C1 segment of cervical spinal cord (tissue), 14 donors: ENCODE measurements around the gene CEMIP.
"Not testable (repeated sequence)": the region's sequence is repeated elsewhere in the genome, so short reads cannot be mapped to it uniquely, and the experiment has no call there.

Experiments used
- DNase-seq, 14 donors: peaks; one replicate each; lab custom pipeline; 2025; lab: John Stamatoyannopoulos, UW

CEMIP gene

GRCh38 chr15:80755885-80756284 lies 23.3 kb upstream of the CEMIP start:
- no peak for DNase-seq

GRCh38 chr15:80758130-80758745 lies 20.9 kb upstream of the CEMIP start:
- no peak for DNase-seq

GRCh38 chr15:80760960-80761359 lies 18.2 kb upstream of the CEMIP start:
- DNase-seq = no peak

GRCh38 chr15:80761754-80762153 lies 17.4 kb upstream of the CEMIP start:
- DNase-seq = no peak

GRCh38 chr15:80763235-80763634 lies 15.9 kb upstream of the CEMIP start:
- not testable (repeated sequence) for DNase-seq

- no peak for DNase-seq
Measured at GRCh38 chr15:80764535-80764934, 14.6 kb upstream of the CEMIP start.

- no peak for DNase-seq
Measured at GRCh38 chr15:80766275-80766674, 12.9 kb upstream of the CEMIP start.

GRCh38 chr15:80768158-80768557 lies 11.0 kb upstream of the CEMIP start:
- no peak for DNase-seq

GRCh38 chr15:80769153-80769828 lies 9.9 kb upstream of the CEMIP start:
- DNase-seq = no peak

GRCh38 chr15:80769829-80770705 lies 9.1 kb upstream of the CEMIP start:
- no peak for DNase-seq

- no peak for DNase-seq
Measured at GRCh38 chr15:80773122-80773551, 6.0 kb upstream of the CEMIP start.

GRCh38 chr15:80773792-80774352 lies 5.3 kb upstream of the CEMIP start:
- DNase-seq = no peak

- no peak for DNase-seq
Measured at GRCh38 chr15:80774486-80774885, 4.7 kb upstream of the CEMIP start.

- DNase-seq = no peak
Measured at GRCh38 chr15:80775338-80775737, 3.8 kb upstream of the CEMIP start.

GRCh38 chr15:80776420-80777045 lies 2.6 kb upstream of the CEMIP start:
- DNase-seq = peak in 13 of 14 donors; percentile 7 to 70 (median 34)

GRCh38 chr15:80777137-80777536 lies 2.0 kb upstream of the CEMIP start:
- DNase-seq = no peak

- DNase-seq = no peak
Measured at GRCh38 chr15:80777826-80778620, 1.1 kb upstream of the CEMIP start.

- no peak for DNase-seq
Measured at GRCh38 chr15:80778621-80778963, 578 bp upstream of the CEMIP start.

GRCh38 chr15:80779658-80780415 lies 667 bp downstream of the CEMIP start:
- peak in 2 of 14 donors; percentile 10 to 38 for DNase-seq
